ENCODE results near the gene WIPF2.

Gene WIPF2

DNA sequence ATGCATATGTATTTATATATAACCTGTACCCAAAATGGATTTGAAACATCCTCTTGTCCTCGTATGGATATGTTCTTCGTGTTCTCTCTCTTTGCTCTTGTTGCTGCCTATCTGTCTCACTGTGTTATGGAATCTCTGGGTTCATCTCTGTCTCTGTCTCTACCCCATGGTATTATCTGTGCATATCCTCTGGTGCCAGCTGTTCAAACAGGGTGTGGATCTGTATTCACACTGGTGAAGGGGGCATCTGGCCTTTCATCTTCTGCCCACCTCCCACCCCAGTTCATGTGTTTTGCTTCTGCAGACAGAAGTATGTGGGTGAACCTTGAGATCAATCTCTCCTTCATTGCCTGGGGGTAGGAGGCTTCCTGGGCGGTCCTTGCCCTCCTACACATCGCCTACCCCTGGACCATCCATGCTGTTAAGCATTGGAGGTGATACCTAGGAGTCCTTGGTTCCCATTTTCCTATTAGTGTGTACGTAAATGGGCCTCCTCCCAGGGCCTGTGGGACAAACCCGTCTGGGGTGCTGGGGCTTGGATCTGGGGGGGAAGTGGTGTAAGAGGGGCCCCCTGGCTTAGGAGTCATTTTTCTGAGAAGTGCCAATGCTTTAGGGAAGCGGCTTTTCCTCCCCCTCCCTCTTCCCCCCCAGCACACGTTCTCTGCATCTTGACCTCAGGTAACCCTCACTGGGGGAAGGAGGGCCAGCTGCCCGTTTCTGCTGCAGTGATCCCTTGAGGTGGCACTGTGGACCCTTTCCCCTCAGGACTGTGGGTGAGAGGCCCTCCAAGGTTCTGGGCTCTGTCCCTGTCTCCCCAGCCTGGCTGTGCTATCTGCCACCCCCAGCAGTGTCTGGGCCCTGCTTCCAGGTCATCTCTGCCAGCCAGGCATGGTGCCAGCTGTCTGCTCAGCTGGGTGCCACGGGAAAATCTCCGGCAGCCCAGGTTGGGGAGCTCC lies 111.0 kb downstream of the WIPF2 start:
- DNase-seq, result no peak

DNA sequence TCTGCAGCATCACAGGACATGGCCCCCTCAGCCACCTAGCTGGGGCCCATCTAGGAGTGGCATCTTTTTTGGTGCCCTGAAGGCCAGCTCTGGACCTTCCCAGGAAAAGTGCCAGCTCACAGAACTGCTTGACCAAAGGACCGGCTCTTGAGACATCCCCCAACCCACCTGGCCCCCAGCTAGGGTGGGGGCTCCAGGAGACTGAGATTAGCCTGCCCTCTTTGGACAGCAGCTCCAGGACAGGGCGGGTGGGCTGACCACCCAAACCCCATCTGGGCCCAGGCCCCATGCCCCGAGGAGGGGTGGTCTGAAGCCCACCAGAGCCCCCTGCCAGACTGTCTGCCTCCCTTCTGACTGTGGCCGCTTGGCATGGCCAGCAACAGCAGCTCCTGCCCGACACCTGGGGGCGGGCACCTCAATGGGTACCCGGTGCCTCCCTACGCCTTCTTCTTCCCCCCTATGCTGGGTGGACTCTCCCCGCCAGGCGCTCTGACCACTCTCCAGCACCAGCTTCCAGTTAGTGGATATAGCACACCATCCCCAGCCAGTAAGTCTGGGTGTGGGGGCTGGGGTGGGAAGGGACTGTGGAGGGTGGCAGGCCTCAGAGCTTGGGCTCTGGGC lies 111.9 kb downstream of the WIPF2 start:
- no peak for DNase-seq

DNA sequence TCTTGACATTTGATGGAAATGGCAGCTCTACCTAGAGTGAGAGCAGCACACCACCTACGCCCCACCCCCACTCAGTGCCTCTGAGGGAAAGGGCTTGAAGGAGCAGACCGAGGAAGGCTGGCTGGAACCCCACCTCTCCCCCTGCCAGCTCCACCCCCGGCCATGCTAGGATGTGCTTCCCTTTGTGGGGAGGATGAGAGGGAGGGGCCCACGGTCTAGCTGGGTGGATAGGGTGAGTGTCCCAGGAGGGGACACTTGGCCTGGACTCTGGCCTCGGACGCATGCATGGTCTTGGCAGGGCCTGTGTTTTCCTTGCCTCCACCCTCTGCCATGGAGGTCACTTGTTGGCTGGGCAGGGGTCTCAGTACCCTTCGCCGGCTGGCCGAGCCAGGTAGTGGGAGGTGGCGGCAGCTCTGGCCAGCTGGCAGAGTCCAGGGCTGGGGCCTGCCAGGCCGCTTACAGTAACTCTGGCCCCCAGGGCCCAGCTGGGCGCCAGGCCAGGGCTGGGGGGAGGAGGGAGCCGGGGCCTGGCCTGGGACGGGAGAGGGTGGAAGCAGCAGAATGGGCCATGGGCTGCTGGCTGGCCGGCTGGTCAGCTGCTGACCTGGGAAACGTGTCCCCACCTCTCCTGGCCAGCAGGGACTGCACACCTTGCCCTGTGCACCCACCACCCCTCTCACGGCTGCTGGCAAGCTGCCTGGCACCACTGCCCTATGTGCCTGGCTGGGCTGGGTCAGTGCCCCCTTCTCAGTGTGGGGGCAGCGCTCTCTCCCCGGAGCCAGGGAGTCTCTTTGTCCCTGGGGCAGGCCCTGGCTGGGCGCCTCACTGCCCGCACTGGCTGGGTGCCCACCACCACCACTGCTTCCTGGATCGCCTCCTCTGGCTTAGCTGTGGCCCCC lies 112.9 kb downstream of the WIPF2 start:
- DNase-seq, result no peak

All from NCI-H146 (cell line).